Measurements from ENCODE around the gene CRBN. TPM values are rescaled to one million over a fixed set of nuclear protein-coding genes. Genes with fewer than 3 reads are reported as not detected.

CRBN gene
- total RNA-seq, 1 donor from 2014 or later = 51.9 TPM

- Histone ChIP-seq H3K27me3 (ENCODE audit: control insufficient read depth, insufficient read depth, low read length) (no peaks in the 10 kb centered on the region), H3K4me3 (ENCODE audit: low read depth, low read length) (no peak overlapping the region), H3K36me3 (ENCODE audit: control insufficient read depth, insufficient read depth, low read length) (no peaks in the 10 kb centered on the region)
- DNase-seq (ENCODE audit: low read depth) (no peak), FAIRE-seq (no peak)
- TF ChIP-seq CTCF (IDR thresholded peaks at IDR 0.05; ENCODE audit: insufficient read depth, low read length, severe bottlenecking) = no peak
Measured at GRCh38 chr3:3189102-3189727, 9.7 kb upstream of the CRBN start.

- FAIRE-seq (no peak), DNase-seq (ENCODE audit: low read depth) (no peak)
- H3K27me3 ChIP-seq (ENCODE audit: control insufficient read depth, insufficient read depth, low read length) = no peaks in the 10 kb centered on the region
- TF ChIP-seq CTCF (IDR thresholded peaks at IDR 0.05; ENCODE audit: insufficient read depth, low read length, severe bottlenecking) = no peak
- H3K4me3 ChIP-seq (ENCODE audit: low read depth, low read length) = no peak overlapping the region
- H3K36me3 ChIP-seq (ENCODE audit: control insufficient read depth, insufficient read depth, low read length) = no peaks in the 10 kb centered on the region
Measured at GRCh38 chr3:3184876-3185275, 5.4 kb upstream of the CRBN start.

- H3K36me3 ChIP-seq (ENCODE audit: control insufficient read depth, insufficient read depth, low read length) = no peaks in the 10 kb centered on the region
- H3K27me3 ChIP-seq (ENCODE audit: control insufficient read depth, insufficient read depth, low read length) = no peaks in the 10 kb centered on the region
- TF ChIP-seq CTCF (IDR thresholded peaks at IDR 0.05; ENCODE audit: insufficient read depth, low read length, severe bottlenecking) = no peak
- no peak overlapping the region for H3K4me3 ChIP-seq (ENCODE audit: low read depth, low read length)
- no peak for DNase-seq (ENCODE audit: low read depth)
- FAIRE-seq = no peak
Measured at GRCh38 chr3:3180456-3180855, 965 bp upstream of the CRBN start.

GRCh38 chr3:3178498-3179328, 778 bp downstream of the CRBN start:
- no peaks in the 10 kb centered on the region for H3K27me3 ChIP-seq (ENCODE audit: control insufficient read depth, insufficient read depth, low read length)
- H3K4me3 ChIP-seq (ENCODE audit: low read depth, low read length) = peak overlapping the region; percentile 78
- FAIRE-seq (no peak), DNase-seq (ENCODE audit: low read depth) (no peak)
- peaks cover 4% of the 10 kb centered on the region for H3K36me3 ChIP-seq (ENCODE audit: control insufficient read depth, insufficient read depth, low read length)
- TF ChIP-seq CTCF (IDR thresholded peaks at IDR 0.05; ENCODE audit: insufficient read depth, low read length, severe bottlenecking) = no peak

GRCh38 chr3:3177861-3178497, 1.5 kb downstream of the CRBN start:
- DNase-seq (ENCODE audit: low read depth) (peak; percentile 27), FAIRE-seq (no peak)
- Histone ChIP-seq H3K36me3 (ENCODE audit: control insufficient read depth, insufficient read depth, low read length) (peaks cover 4% of the 10 kb centered on the region), H3K4me3 (ENCODE audit: low read depth, low read length) (no peak overlapping the region), H3K27me3 (ENCODE audit: control insufficient read depth, insufficient read depth, low read length) (no peaks in the 10 kb centered on the region)
- TF ChIP-seq CTCF (IDR thresholded peaks at IDR 0.05; ENCODE audit: insufficient read depth, low read length, severe bottlenecking) = no peak

Data from bronchial epithelial cell (primary cell).